H1 (cell line): ENCODE data around the gene MADD. TPM values are rescaled to one million over a fixed set of nuclear protein-coding genes. Genes with fewer than 3 reads are reported as not detected.

Source experiments
- CTBP2 ChIP-seq: IDR thresholded peaks from 2 replicates; pipeline ENCODE4 v1.7.0; 2011; ENCODE audit warnings: borderline replicate concordance, mild to moderate bottlenecking, moderate library complexity, mixed read lengths, low read length; ENCODE audit not compliant: insufficient read depth, insufficient read length
- HDAC2 ChIP-seq, 2 experiments: fragments of 300-600 bp in 1 of 2; sonication (generic) in 1 of 2; IDR thresholded peaks; 2 replicates each; pipeline ENCODE4 v1.6.1; 2011 to 2012; ENCODE audit warnings: low read depth in 2 of 2, low read length in 2 of 2, mild to moderate bottlenecking in 2 of 2, moderate library complexity in 2 of 2, borderline replicate concordance in 1 of 2, inconsistent platforms in 1 of 2
- NANOG ChIP-seq: IDR thresholded peaks from 2 replicates; pipeline ENCODE4 v1.6.1; 2011; ENCODE audit warnings: low read length, low read depth, mild to moderate bottlenecking, inconsistent platforms; ENCODE audit not compliant: insufficient read depth, poor library complexity, severe bottlenecking
- POLR2AphosphoS5 ChIP-seq: IDR thresholded peaks from 2 replicates; pipeline ENCODE4 v1.6.1; 2011; ENCODE audit warnings: low read depth, low read length
- POU5F1 ChIP-seq: IDR thresholded peaks from 2 replicates; pipeline ENCODE4 v1.6.1; 2011; ENCODE audit warnings: low read depth, mild to moderate bottlenecking, low read length, moderate library complexity
- RFX5 ChIP-seq: IDR thresholded peaks from 2 replicates; pipeline ENCODE4 v1.6.1; 2011; ENCODE audit warnings: low read depth, low read length, improper control_type of control experiment, borderline replicate concordance
- polyA plus RNA-seq, 7 experiments: library from polyadenylated mRNA; depleted of rRNA in 3 of 7; stranded (reverse) in 5 of 7; unstranded in 2 of 7; fragments of >200 nt in 5 of 7; fragments of 200-250 nt in 2 of 7; gene quantifications; 1 replicate in 5 of 7; 2 replicates in 1 of 7; 4 replicates in 1 of 7; pipeline versions ENCODE4 v1.2.1 to v1.2.3, GENCODE V29; 2011 to 2013; ENCODE audit warnings: missing spikeins in 2 of 7, mixed read lengths in 2 of 7
- total RNA-seq: library from RNA; stranded (reverse); fragmentation: NEBNext Ultra II Directional; extraction: Animal tissue kit (Norgen Biotek cat#: 25700); gene quantifications from 2 replicates; pipeline ENCODE4 v1.2.1, GENCODE V29; 2021
- TF ChIP-seq, protein P1 (sequence below): fragments of 300-600 bp; sonication (generic); IDR thresholded peaks from 2 replicates; pipeline ENCODE4 v1.7.1; 2012; ENCODE audit warnings: low read length, moderate library complexity, mild to moderate bottlenecking, inconsistent platforms; ENCODE audit not compliant: insufficient replicate concordance

MADD gene
- total and polyA plus RNA-seq, 2 of the 8 experiments (the other 6 are each of a cell fraction or from before 2014, with no cell fraction given) = 32.5 to 45.4 TPM

- TF ChIP-seq POU5F1 (no peak), RFX5 (no peak), POLR2AphosphoS5 (no peak), CTBP2 (no peak), HDAC2 (IDR thresholded peaks at IDR 0.05; ENCODE audit: borderline replicate concordance in 1 of 2, low read depth in 2 of 2, low read length in 2 of 2) (no peak), NANOG (no peak)
- TF ChIP-seq, protein P1, sequence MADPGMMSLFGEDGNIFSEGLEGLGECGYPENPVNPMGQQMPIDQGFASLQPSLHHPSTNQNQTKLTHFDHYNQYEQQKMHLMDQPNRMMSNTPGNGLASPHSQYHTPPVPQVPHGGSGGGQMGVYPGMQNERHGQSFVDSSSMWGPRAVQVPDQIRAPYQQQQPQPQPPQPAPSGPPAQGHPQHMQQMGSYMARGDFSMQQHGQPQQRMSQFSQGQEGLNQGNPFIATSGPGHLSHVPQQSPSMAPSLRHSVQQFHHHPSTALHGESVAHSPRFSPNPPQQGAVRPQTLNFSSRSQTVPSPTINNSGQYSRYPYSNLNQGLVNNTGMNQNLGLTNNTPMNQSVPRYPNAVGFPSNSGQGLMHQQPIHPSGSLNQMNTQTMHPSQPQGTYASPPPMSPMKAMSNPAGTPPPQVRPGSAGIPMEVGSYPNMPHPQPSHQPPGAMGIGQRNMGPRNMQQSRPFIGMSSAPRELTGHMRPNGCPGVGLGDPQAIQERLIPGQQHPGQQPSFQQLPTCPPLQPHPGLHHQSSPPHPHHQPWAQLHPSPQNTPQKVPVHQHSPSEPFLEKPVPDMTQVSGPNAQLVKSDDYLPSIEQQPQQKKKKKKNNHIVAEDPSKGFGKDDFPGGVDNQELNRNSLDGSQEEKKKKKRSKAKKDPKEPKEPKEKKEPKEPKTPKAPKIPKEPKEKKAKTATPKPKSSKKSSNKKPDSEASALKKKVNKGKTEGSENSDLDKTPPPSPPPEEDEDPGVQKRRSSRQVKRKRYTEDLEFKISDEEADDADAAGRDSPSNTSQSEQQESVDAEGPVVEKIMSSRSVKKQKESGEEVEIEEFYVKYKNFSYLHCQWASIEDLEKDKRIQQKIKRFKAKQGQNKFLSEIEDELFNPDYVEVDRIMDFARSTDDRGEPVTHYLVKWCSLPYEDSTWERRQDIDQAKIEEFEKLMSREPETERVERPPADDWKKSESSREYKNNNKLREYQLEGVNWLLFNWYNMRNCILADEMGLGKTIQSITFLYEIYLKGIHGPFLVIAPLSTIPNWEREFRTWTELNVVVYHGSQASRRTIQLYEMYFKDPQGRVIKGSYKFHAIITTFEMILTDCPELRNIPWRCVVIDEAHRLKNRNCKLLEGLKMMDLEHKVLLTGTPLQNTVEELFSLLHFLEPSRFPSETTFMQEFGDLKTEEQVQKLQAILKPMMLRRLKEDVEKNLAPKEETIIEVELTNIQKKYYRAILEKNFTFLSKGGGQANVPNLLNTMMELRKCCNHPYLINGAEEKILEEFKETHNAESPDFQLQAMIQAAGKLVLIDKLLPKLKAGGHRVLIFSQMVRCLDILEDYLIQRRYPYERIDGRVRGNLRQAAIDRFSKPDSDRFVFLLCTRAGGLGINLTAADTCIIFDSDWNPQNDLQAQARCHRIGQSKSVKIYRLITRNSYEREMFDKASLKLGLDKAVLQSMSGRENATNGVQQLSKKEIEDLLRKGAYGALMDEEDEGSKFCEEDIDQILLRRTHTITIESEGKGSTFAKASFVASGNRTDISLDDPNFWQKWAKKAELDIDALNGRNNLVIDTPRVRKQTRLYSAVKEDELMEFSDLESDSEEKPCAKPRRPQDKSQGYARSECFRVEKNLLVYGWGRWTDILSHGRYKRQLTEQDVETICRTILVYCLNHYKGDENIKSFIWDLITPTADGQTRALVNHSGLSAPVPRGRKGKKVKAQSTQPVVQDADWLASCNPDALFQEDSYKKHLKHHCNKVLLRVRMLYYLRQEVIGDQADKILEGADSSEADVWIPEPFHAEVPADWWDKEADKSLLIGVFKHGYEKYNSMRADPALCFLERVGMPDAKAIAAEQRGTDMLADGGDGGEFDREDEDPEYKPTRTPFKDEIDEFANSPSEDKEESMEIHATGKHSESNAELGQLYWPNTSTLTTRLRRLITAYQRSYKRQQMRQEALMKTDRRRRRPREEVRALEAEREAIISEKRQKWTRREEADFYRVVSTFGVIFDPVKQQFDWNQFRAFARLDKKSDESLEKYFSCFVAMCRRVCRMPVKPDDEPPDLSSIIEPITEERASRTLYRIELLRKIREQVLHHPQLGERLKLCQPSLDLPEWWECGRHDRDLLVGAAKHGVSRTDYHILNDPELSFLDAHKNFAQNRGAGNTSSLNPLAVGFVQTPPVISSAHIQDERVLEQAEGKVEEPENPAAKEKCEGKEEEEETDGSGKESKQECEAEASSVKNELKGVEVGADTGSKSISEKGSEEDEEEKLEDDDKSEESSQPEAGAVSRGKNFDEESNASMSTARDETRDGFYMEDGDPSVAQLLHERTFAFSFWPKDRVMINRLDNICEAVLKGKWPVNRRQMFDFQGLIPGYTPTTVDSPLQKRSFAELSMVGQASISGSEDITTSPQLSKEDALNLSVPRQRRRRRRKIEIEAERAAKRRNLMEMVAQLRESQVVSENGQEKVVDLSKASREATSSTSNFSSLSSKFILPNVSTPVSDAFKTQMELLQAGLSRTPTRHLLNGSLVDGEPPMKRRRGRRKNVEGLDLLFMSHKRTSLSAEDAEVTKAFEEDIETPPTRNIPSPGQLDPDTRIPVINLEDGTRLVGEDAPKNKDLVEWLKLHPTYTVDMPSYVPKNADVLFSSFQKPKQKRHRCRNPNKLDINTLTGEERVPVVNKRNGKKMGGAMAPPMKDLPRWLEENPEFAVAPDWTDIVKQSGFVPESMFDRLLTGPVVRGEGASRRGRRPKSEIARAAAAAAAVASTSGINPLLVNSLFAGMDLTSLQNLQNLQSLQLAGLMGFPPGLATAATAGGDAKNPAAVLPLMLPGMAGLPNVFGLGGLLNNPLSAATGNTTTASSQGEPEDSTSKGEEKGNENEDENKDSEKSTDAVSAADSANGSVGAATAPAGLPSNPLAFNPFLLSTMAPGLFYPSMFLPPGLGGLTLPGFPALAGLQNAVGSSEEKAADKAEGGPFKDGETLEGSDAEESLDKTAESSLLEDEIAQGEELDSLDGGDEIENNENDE = no peak
These were observed 63.6 kb downstream of the MADD start (continued) for GRCh38 chr11:47333526-47333845.
